ENCODE results near the gene CELF2.

CELF2 gene

GRCh38 chr10:11197266-11197712 lies 179.6 kb downstream of the CELF2 start:
- peaks cover 25% of the 10 kb centered on the region for H3K4me1 Mint-ChIP-seq
- DNase-seq = no peak
- H3K4me3 Mint-ChIP-seq = no peak overlapping the region
- peaks cover 17% of the 10 kb centered on the region for H3K9me3 Mint-ChIP-seq
- peaks cover 12% of the 10 kb centered on the region for H3K36me3 Mint-ChIP-seq (ENCODE audit: low read depth)
- peak overlapping the region; percentile 54 for H3K27ac Mint-ChIP-seq
- TF ChIP-seq CTCF (IDR thresholded peaks at IDR 0.05) = no peak
- H3K27me3 Mint-ChIP-seq (ENCODE audit: low read depth, poor library complexity) = peaks cover 6% of the 10 kb centered on the region

- DNase-seq = no peak
- peaks cover 17% of the 10 kb centered on the region for H3K9me3 Mint-ChIP-seq
- H3K4me3 Mint-ChIP-seq = no peak overlapping the region
- H3K27me3 Mint-ChIP-seq (ENCODE audit: low read depth, poor library complexity) = peaks cover 6% of the 10 kb centered on the region
- H3K36me3 Mint-ChIP-seq (ENCODE audit: low read depth) = peaks cover 12% of the 10 kb centered on the region
- H3K4me1 Mint-ChIP-seq = peaks cover 25% of the 10 kb centered on the region
- H3K27ac Mint-ChIP-seq = no peak overlapping the region
- no peak for TF ChIP-seq CTCF (IDR thresholded peaks at IDR 0.05)
These were observed 180.2 kb downstream of the CELF2 start for GRCh38 chr10:11197878-11198277.

- DNase-seq = no peak
- H3K9me3 Mint-ChIP-seq = peaks cover 17% of the 10 kb centered on the region
- TF ChIP-seq CTCF (IDR thresholded peaks at IDR 0.05) = no peak
- H3K27ac Mint-ChIP-seq = no peak overlapping the region
- peaks cover 12% of the 10 kb centered on the region for H3K36me3 Mint-ChIP-seq (ENCODE audit: low read depth)
- peaks cover under 1% of the 10 kb centered on the region for H3K27me3 Mint-ChIP-seq (ENCODE audit: low read depth, poor library complexity)
- peaks cover 24% of the 10 kb centered on the region for H3K4me1 Mint-ChIP-seq
- H3K4me3 Mint-ChIP-seq = no peak overlapping the region
These were observed 184.2 kb downstream of the CELF2 start for GRCh38 chr10:11201911-11202310.

GRCh38 chr10:11204351-11204942 lies 186.8 kb downstream of the CELF2 start:
- no peak for TF ChIP-seq CTCF (IDR thresholded peaks at IDR 0.05)
- peak; percentile 16 for DNase-seq
- Mint-ChIP-seq H3K9me3 (peaks cover 17% of the 10 kb centered on the region), H3K36me3 (ENCODE audit: low read depth) (peaks cover 8% of the 10 kb centered on the region), H3K27ac (no peak overlapping the region), H3K4me3 (no peak overlapping the region), H3K27me3 (ENCODE audit: low read depth, poor library complexity) (peaks cover 4% of the 10 kb centered on the region), H3K4me1 (peaks cover 16% of the 10 kb centered on the region)

- H3K36me3 Mint-ChIP-seq (ENCODE audit: low read depth) = peaks cover 8% of the 10 kb centered on the region
- no peak for DNase-seq
These were observed 187.5 kb downstream of the CELF2 start for GRCh38 chr10:11205030-11205772.

More at GRCh38 chr10:11205030-11205772, 187.5 kb downstream of the CELF2 start:
- no peak for TF ChIP-seq CTCF (IDR thresholded peaks at IDR 0.05)
- peaks cover 4% of the 10 kb centered on the region for H3K27me3 Mint-ChIP-seq (ENCODE audit: low read depth, poor library complexity)
- peaks cover 23% of the 10 kb centered on the region for H3K4me1 Mint-ChIP-seq
- H3K4me3 Mint-ChIP-seq = no peak overlapping the region
- H3K27ac Mint-ChIP-seq = no peak overlapping the region
- H3K9me3 Mint-ChIP-seq = peaks cover 17% of the 10 kb centered on the region
